ENCODE measurements around the gene TNFSF8. TPM values are rescaled to one million over a fixed set of nuclear protein-coding genes. Genes with fewer than 3 reads are reported as not detected.

The TNFSF8 gene, protein sequence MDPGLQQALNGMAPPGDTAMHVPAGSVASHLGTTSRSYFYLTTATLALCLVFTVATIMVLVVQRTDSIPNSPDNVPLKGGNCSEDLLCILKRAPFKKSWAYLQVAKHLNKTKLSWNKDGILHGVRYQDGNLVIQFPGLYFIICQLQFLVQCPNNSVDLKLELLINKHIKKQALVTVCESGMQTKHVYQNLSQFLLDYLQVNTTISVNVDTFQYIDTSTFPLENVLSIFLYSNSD
- polyA plus RNA-seq (not detected in 2 replicates), polyA minus RNA-seq (not detected in 2 replicates)

- Histone ChIP-seq H3K4me2 (ENCODE audit: low read length) (no peak within 1 kb of the TSS), H2AFZ (ENCODE audit: low read depth, low read length) (no peak within 1 kb of the TSS), H3F3A (ENCODE audit: insufficient read depth, low read length, poor library complexity, severe bottlenecking) (no peaks in the 10 kb centered on the region), H3K27me3 (ENCODE audit: insufficient read depth, low read depth, low read length) (no peaks in the 10 kb centered on the region), H3K36me3 (ENCODE audit: insufficient read depth, low read length) (no peaks in the 10 kb centered on the region), H3K9me3 (ENCODE audit: low read length) (no peaks in the 10 kb centered on the region), H4K20me1 (ENCODE audit: insufficient read depth) (no peaks in the 10 kb centered on the region), H3K9ac (ENCODE audit: low read length) (no peak within 1 kb of the TSS), H3K27ac (ENCODE audit: low read length) (no peak within 1 kb of the TSS), H3K9me2 (ENCODE audit: insufficient read depth, low read length) (no peaks in the 10 kb centered on the region), H3K79me2 (replicated peaks; ENCODE audit: insufficient read depth, low read length) (no peaks in the 10 kb centered on the region), H3K4me3 (ENCODE audit: low read length) (no peak within 1 kb of the TSS)
- no peak for TF ChIP-seq MXI1 (conservative IDR thresholded peaks at IDR 0.05; ENCODE audit: poor library complexity, severe bottlenecking)
- TF ChIP-seq, protein P1, sequence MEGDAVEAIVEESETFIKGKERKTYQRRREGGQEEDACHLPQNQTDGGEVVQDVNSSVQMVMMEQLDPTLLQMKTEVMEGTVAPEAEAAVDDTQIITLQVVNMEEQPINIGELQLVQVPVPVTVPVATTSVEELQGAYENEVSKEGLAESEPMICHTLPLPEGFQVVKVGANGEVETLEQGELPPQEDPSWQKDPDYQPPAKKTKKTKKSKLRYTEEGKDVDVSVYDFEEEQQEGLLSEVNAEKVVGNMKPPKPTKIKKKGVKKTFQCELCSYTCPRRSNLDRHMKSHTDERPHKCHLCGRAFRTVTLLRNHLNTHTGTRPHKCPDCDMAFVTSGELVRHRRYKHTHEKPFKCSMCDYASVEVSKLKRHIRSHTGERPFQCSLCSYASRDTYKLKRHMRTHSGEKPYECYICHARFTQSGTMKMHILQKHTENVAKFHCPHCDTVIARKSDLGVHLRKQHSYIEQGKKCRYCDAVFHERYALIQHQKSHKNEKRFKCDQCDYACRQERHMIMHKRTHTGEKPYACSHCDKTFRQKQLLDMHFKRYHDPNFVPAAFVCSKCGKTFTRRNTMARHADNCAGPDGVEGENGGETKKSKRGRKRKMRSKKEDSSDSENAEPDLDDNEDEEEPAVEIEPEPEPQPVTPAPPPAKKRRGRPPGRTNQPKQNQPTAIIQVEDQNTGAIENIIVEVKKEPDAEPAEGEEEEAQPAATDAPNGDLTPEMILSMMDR (IDR thresholded peaks at IDR 0.05; ENCODE audit: poor library complexity, severe bottlenecking) = no peak
- TF ChIP-seq EZH2 (IDR thresholded peaks at IDR 0.05; ENCODE audit: borderline replicate concordance, insufficient read depth, low read length, poor library complexity, severe bottlenecking) = no peak
- no peak for TF ChIP-seq RAD21 (conservative IDR thresholded peaks at IDR 0.05)
- TF ChIP-seq, protein P2, sequence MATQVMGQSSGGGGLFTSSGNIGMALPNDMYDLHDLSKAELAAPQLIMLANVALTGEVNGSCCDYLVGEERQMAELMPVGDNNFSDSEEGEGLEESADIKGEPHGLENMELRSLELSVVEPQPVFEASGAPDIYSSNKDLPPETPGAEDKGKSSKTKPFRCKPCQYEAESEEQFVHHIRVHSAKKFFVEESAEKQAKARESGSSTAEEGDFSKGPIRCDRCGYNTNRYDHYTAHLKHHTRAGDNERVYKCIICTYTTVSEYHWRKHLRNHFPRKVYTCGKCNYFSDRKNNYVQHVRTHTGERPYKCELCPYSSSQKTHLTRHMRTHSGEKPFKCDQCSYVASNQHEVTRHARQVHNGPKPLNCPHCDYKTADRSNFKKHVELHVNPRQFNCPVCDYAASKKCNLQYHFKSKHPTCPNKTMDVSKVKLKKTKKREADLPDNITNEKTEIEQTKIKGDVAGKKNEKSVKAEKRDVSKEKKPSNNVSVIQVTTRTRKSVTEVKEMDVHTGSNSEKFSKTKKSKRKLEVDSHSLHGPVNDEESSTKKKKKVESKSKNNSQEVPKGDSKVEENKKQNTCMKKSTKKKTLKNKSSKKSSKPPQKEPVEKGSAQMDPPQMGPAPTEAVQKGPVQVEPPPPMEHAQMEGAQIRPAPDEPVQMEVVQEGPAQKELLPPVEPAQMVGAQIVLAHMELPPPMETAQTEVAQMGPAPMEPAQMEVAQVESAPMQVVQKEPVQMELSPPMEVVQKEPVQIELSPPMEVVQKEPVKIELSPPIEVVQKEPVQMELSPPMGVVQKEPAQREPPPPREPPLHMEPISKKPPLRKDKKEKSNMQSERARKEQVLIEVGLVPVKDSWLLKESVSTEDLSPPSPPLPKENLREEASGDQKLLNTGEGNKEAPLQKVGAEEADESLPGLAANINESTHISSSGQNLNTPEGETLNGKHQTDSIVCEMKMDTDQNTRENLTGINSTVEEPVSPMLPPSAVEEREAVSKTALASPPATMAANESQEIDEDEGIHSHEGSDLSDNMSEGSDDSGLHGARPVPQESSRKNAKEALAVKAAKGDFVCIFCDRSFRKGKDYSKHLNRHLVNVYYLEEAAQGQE (IDR thresholded peaks at IDR 0.05; ENCODE audit: borderline replicate concordance) = no peak
- no peak for TF ChIP-seq SMC3 (conservative IDR thresholded peaks at IDR 0.05; ENCODE audit: poor library complexity)
- no peak for TF ChIP-seq EP300 (conservative IDR thresholded peaks at IDR 0.05; ENCODE audit: poor library complexity, severe bottlenecking)
- no peak for TF ChIP-seq POLR2AphosphoS5 (IDR thresholded peaks at IDR 0.05)
- no peak for TF ChIP-seq TAF1 (IDR thresholded peaks at IDR 0.05; ENCODE audit: low read depth)
These were observed at the start of gene TNFSF8 for GRCh38 chr9:114930056-114930812. TSS of gene TNFSF8 (minus strand) at chr9:114930591. CDS start at chr9:114930303, 288 bp downstream.

DNA sequence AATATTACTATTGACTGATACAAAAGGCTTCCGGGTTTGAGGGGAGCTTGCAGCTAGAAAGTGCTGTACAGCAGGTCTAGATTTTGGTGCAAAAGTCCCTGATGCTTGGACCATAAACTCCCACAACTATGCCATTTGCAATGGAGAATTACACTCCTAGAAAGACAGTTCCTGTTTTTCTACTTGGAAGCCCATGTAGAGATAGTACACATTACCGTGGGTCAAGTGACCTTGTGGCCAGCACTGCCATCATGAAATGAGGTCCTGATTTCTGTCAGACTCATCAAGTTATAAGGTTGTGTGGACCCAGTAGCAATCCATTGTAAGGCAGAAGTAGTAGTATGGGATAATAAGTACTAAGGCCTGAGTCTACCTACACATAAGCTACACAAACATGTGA, 42.8 kb upstream of the TNFSF8 start:
- no peaks in the 10 kb centered on the region for H3K9me2 ChIP-seq (ENCODE audit: insufficient read depth, low read length)
- no peaks in the 10 kb centered on the region for H3K9me3 ChIP-seq (ENCODE audit: low read length)
- no peaks in the 10 kb centered on the region for H3K36me3 ChIP-seq (ENCODE audit: insufficient read depth, low read length)
- no peaks in the 10 kb centered on the region for H3F3A ChIP-seq (ENCODE audit: insufficient read depth, low read length, poor library complexity, severe bottlenecking)
- no peaks in the 10 kb centered on the region for H3K79me2 ChIP-seq (replicated peaks; ENCODE audit: insufficient read depth, low read length)
- H2AFZ ChIP-seq (ENCODE audit: low read depth, low read length) = no peak overlapping the region
- H4K20me1 ChIP-seq (ENCODE audit: insufficient read depth) = no peaks in the 10 kb centered on the region
- no peaks in the 10 kb centered on the region for H3K27me3 ChIP-seq (ENCODE audit: insufficient read depth, low read depth, low read length)
- no peak overlapping the region for H3K4me3 ChIP-seq (ENCODE audit: low read length)
- no peak overlapping the region for H3K4me2 ChIP-seq (ENCODE audit: low read length)
- H3K9ac ChIP-seq (ENCODE audit: low read length) = no peak overlapping the region
- no peak overlapping the region for H3K27ac ChIP-seq (ENCODE audit: low read length)
- TF ChIP-seq, protein P2 (IDR thresholded peaks at IDR 0.05; ENCODE audit: borderline replicate concordance) = no peak
- TF ChIP-seq EZH2 (IDR thresholded peaks at IDR 0.05; ENCODE audit: borderline replicate concordance, insufficient read depth, low read length, poor library complexity, severe bottlenecking) (no peak), TAF1 (IDR thresholded peaks at IDR 0.05; ENCODE audit: low read depth) (no peak), SMC3 (conservative IDR thresholded peaks at IDR 0.05; ENCODE audit: poor library complexity) (no peak), MXI1 (conservative IDR thresholded peaks at IDR 0.05; ENCODE audit: poor library complexity, severe bottlenecking) (no peak), EP300 (conservative IDR thresholded peaks at IDR 0.05; ENCODE audit: poor library complexity, severe bottlenecking) (no peak), RAD21 (conservative IDR thresholded peaks at IDR 0.05) (no peak)
- TF ChIP-seq, protein P1 (IDR thresholded peaks at IDR 0.05; ENCODE audit: poor library complexity, severe bottlenecking) = no peak

Measured in neural cell (in vitro differentiated cells).